ENCODE measurements around the gene ZNF121. TPM values are rescaled to one million over a fixed set of nuclear protein-coding genes. Genes with fewer than 3 reads are reported as not detected.
"Not testable (repeated sequence)": the region's sequence is repeated elsewhere in the genome, so short reads cannot be mapped to it uniquely, and the experiment has no call there.

Gene ZNF121
- total RNA-seq, 1 donor = 39.1 TPM

DNA sequence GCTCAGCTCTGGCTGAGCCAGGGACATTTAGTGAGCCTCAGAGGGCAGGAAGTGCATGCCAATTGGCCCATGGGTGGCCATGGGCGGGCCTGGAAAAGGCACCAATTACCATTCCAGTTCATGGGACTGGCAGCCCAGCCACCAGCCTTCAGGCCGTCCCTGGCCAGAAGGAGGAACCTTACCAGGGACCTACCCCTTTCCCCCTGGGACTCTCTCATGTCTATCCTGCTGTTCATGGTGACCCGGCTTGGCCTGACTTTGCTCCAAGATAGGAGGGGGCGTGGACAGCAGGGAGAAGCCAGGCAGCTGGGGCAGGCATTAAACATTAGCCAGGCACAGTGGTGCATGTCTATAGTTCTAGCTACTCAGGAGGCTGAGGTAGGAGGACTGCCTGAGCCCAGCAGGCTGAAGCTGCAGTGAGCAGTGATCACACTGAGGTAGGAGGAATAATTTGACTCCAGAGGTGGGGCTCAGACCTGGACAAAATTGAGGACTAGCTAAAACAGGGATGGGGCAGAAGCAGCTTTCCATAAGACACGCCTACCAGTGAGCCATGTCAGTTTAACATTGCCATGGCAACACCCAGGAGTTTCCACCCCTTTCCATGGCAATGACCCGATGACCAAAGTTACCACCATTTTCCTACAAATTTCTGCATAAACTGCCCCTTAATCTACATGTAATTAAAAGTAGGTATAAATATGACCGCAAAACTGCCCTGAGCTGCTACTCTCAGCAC, 31.6 kb downstream of the ZNF121 start:
- no peaks in the 10 kb centered on the region for H3K9me3 ChIP-seq (ENCODE audit: low read depth, low read length)
- H3K36me3 ChIP-seq (ENCODE audit: insufficient read depth, low read length) = no peaks in the 10 kb centered on the region

DNA sequence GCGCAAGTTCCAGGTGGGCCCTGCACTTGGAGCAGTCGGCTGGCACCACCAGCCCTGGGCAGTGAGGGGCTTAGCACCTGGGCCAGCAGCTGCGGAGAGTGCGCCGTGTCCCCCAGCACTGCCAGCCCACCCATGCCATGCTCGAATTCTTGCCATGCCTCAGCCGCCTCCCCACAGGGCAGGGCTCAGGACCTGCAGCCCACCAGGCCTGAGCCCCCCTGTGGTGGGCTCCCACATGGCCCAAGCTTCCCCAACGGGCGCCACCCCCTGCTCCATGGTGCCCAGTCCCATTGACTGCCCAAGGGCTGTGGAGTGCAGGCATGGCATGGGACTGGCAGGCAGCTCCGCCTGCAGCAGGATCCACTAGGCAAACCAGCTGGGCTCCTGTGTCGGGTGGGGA, 36.4 kb downstream of the ZNF121 start:
- TF ChIP-seq, protein P1, sequence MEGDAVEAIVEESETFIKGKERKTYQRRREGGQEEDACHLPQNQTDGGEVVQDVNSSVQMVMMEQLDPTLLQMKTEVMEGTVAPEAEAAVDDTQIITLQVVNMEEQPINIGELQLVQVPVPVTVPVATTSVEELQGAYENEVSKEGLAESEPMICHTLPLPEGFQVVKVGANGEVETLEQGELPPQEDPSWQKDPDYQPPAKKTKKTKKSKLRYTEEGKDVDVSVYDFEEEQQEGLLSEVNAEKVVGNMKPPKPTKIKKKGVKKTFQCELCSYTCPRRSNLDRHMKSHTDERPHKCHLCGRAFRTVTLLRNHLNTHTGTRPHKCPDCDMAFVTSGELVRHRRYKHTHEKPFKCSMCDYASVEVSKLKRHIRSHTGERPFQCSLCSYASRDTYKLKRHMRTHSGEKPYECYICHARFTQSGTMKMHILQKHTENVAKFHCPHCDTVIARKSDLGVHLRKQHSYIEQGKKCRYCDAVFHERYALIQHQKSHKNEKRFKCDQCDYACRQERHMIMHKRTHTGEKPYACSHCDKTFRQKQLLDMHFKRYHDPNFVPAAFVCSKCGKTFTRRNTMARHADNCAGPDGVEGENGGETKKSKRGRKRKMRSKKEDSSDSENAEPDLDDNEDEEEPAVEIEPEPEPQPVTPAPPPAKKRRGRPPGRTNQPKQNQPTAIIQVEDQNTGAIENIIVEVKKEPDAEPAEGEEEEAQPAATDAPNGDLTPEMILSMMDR (IDR thresholded peaks at IDR 0.05; ENCODE audit: extremely low read depth, low read depth, low read length) = no peak
- Histone ChIP-seq H3K36me3 (ENCODE audit: insufficient read depth, low read length) (no peaks in the 10 kb centered on the region), H2AFZ (ENCODE audit: low read length) (no peak overlapping the region)

More for the DNA sequence above, 31.6 kb downstream of the ZNF121 start:
- H2AFZ ChIP-seq (ENCODE audit: low read length) = no peak overlapping the region
- no peaks in the 10 kb centered on the region for H4K20me1 ChIP-seq (ENCODE audit: insufficient read depth, low read length)
- H3K4me2 ChIP-seq (ENCODE audit: insufficient read depth, low read length) = no peak overlapping the region
- no peak overlapping the region for H3K4me3 ChIP-seq (ENCODE audit: insufficient read depth, low read length)
- H3K27me3 ChIP-seq (ENCODE audit: insufficient read depth, low read length) = no peaks in the 10 kb centered on the region
- H3K79me2 ChIP-seq (ENCODE audit: insufficient read depth, low read length) = no peaks in the 10 kb centered on the region
- no peak overlapping the region for H3K27ac ChIP-seq (ENCODE audit: low read depth, low read length)
- TF ChIP-seq, protein P1 (IDR thresholded peaks at IDR 0.05; ENCODE audit: extremely low read depth, low read depth, low read length) = no peak
- H3K4me1 ChIP-seq (ENCODE audit: insufficient read depth, low read length) = no peaks in the 10 kb centered on the region
- DNase-seq (ENCODE audit: insufficient read length, low spot score, missing footprints) = no peak

DNA sequence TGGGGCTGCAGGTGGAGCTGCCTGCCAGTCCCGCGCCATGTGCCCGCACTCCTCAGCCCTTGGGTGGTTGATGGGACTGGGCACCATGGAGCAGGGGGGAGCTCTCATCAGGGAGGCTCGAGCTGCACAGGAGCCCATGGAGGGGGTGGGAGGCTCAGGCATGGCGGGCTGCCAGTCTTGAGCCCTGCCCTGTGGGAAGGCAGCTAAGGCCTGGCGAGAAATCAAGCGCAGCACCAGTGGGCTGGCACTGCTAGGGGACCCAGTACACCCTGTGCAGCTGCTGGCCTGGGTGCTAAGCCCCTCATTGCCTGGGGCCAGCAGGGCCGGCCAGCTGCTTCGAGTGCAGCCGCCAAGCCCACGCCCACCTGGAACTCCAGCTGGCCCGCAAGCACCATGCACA, 43.0 kb downstream of the ZNF121 start:
- not testable (repeated sequence) for H3K4me1 ChIP-seq (ENCODE audit: insufficient read depth, low read length); H2AFZ ChIP-seq (ENCODE audit: low read length); H3K9me3 ChIP-seq (ENCODE audit: low read depth, low read length); H3K27ac ChIP-seq (ENCODE audit: low read depth, low read length); H4K20me1 ChIP-seq (ENCODE audit: insufficient read depth, low read length); H3K4me3 ChIP-seq (ENCODE audit: insufficient read depth, low read length); H3K36me3 ChIP-seq (ENCODE audit: insufficient read depth, low read length); H3K27me3 ChIP-seq (ENCODE audit: insufficient read depth, low read length); DNase-seq (ENCODE audit: insufficient read length, low spot score, missing footprints); H3K4me2 ChIP-seq (ENCODE audit: insufficient read depth, low read length)
- H3K79me2 ChIP-seq (ENCODE audit: insufficient read depth, low read length) = peaks cover 21% of the 10 kb centered on the region

More for the DNA sequence above, 36.4 kb downstream of the ZNF121 start:
- no peak for DNase-seq (ENCODE audit: insufficient read length, low spot score, missing footprints)
- no peak overlapping the region for H3K4me3 ChIP-seq (ENCODE audit: insufficient read depth, low read length)
- H3K27ac ChIP-seq (ENCODE audit: low read depth, low read length) = no peak overlapping the region
- no peaks in the 10 kb centered on the region for H3K9me3 ChIP-seq (ENCODE audit: low read depth, low read length)
- no peaks in the 10 kb centered on the region for H3K79me2 ChIP-seq (ENCODE audit: insufficient read depth, low read length)
- no peaks in the 10 kb centered on the region for H4K20me1 ChIP-seq (ENCODE audit: insufficient read depth, low read length)
- no peaks in the 10 kb centered on the region for H3K27me3 ChIP-seq (ENCODE audit: insufficient read depth, low read length)
- H3K4me2 ChIP-seq (ENCODE audit: insufficient read depth, low read length) = no peak overlapping the region
- H3K4me1 ChIP-seq (ENCODE audit: insufficient read depth, low read length) = no peaks in the 10 kb centered on the region

- not testable (repeated sequence) for H3K4me2 ChIP-seq (ENCODE audit: insufficient read depth, low read length); H3K9me3 ChIP-seq (ENCODE audit: low read depth, low read length); H3K27me3 ChIP-seq (ENCODE audit: insufficient read depth, low read length); DNase-seq (ENCODE audit: insufficient read length, low spot score, missing footprints); H3K4me3 ChIP-seq (ENCODE audit: insufficient read depth, low read length); H3K4me1 ChIP-seq (ENCODE audit: insufficient read depth, low read length); H2AFZ ChIP-seq (ENCODE audit: low read length); H4K20me1 ChIP-seq (ENCODE audit: insufficient read depth, low read length); H3K27ac ChIP-seq (ENCODE audit: low read depth, low read length)
- H3K36me3 ChIP-seq (ENCODE audit: insufficient read depth, low read length) = peaks cover 16% of the 10 kb centered on the region
- H3K79me2 ChIP-seq (ENCODE audit: insufficient read depth, low read length) = peaks cover 28% of the 10 kb centered on the region
Observed at GRCh38 chr19:9539921-9540320, 44.4 kb downstream of the ZNF121 start.

GRCh38 chr19:9539201-9539600, 45.1 kb downstream of the ZNF121 start:
- Histone ChIP-seq H3K27ac (ENCODE audit: low read depth, low read length) (peak overlapping the region; percentile 92), H2AFZ (ENCODE audit: low read length) (peak overlapping the region; percentile 99), H3K36me3 (ENCODE audit: insufficient read depth, low read length) (peaks cover 23% of the 10 kb centered on the region), H3K79me2 (ENCODE audit: insufficient read depth, low read length) (peaks cover 28% of the 10 kb centered on the region), H3K4me2 (ENCODE audit: insufficient read depth, low read length) (peak overlapping the region; percentile 90)
- H3K4me1 ChIP-seq (ENCODE audit: insufficient read depth, low read length); H3K27me3 ChIP-seq (ENCODE audit: insufficient read depth, low read length); H3K9me3 ChIP-seq (ENCODE audit: low read depth, low read length); H4K20me1 ChIP-seq (ENCODE audit: insufficient read depth, low read length); H3K4me3 ChIP-seq (ENCODE audit: insufficient read depth, low read length); DNase-seq (ENCODE audit: insufficient read length, low spot score, missing footprints): not testable (repeated sequence)
